ENCODE data around the gene TRNT1.
A peak's percentile ranks its signal among the peaks of the same experiment; 100 is the strongest.

The TRNT1 gene

DNA sequence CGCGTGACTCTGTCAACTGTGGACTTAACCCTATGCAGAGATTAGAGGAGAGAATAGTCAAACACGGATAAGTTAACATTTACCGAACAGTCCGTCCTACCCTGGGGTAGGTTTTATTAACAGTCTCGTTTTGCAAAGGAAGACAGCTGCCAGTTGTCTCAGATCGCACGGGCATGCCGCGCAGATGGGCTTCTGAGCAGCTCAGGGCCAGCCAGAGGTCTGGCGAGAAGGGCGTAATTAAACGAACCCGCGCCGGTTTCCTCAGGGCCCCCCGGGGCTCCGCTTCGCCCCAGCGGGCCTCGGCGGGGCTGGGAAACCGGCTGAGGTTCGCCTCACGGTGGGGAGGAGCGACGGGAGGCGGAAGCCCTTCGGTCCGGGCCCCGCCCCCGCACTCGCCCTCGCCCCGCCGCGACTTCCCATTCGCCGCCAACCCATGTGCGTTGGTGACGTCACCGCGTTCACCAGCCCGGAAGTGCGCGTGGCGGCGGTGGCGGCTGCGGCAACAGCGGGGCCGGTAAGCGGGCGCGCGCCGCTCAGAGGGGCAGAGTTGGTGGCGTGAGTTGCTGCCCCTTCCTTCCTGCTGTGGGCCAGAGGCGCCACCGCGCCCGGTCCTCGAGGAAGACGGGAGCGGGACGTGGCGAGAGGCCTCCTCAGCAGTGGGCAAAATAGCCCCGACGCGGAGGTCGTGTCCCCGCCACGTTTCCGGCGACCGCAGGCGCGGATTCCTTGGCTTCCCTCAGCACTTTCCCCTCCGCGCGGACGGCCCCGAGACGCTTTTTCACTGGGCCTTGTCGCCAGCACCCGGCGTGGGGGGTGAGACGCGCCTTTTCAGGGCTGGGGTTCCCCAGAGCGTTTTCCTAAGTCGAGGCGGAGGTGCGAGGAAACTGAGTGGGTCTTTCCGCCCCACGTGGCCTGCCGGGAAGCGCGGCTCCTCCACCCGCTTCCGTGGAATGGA, at the start of gene TRNT1:
TSS of gene TRNT1 (plus strand) at position 464 of the 955 bp plus-strand sequence. CDS start 2,101 bp downstream, outside the sequence.
- H3K4me3 ChIP-seq (ENCODE audit: control insufficient read depth, low read depth, low read length): peak within 1 kb of the TSS; percentile 70
- peak; percentile 62 for DNase-seq (ENCODE audit: low read depth)
- TF ChIP-seq CTCF (IDR thresholded peaks at IDR 0.05; ENCODE audit: control insufficient read depth, insufficient read depth, low read depth, low read length, missing control alignments): no peak

DNA sequence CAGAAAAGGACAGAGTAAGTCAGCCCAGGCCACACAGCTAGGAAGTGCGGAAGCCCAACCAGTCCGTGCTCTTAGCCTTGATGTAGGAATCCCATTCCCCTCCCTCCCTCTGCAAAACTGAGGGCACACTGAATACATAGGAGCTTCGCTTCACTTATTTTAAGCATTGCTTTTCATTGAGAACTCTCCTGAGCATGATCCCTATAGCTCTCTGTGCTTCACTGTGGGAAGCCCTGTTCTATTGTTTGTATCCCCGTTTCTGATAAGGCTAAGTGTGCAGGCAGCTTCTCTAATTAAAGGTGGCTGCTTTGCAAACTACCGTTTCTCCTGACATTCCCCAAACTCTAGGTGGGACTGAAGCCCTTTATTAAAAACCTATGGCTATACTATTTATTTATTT, 46.4 kb upstream of the TRNT1 start:
- DNase-seq (ENCODE audit: low read depth): no peak
- TF ChIP-seq CTCF (IDR thresholded peaks at IDR 0.05; ENCODE audit: control insufficient read depth, insufficient read depth, low read depth, low read length, missing control alignments): no peak
- no peak overlapping the region for H3K4me3 ChIP-seq (ENCODE audit: control insufficient read depth, low read depth, low read length)

DNA sequence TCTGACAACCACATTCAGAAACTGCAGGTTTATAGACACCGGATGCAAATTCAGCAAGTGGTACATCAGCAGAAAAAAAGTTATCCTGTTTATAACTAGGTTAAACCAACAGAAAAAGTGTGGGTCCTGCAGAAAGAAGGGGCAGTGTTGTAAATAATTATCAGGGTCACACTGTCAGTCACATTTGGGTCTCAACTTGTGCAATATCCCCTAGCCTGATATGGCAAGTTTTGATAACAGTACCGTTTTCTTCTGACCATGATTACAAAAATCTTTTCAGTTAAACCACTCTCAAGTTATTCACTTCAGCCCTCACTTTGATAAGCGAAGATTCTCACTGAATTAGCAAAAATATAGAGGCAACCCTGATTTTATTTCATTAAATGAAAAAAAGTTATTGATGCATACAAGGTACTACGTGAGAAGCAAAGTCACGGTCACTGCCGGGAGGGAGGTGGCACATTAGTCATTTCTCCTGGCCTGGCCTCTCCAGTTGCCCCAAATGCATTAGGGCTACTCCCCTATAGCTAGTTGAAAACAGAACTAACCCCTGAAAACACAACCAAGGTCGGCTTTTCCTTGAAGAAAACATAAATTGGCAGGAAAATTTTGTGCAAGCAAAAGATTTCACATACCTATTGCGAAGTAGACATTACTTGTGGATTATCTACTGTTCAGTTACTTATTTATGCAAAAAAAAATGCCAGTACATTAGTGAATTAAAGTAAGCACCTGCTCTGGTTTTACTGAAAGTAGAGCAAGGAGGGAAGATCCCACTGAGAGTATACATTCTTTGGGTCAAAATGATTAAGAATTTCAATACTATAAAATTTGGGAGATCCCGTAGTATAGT, 45.1 kb upstream of the TRNT1 start:
- no peak for TF ChIP-seq CTCF (IDR thresholded peaks at IDR 0.05; ENCODE audit: control insufficient read depth, insufficient read depth, low read depth, low read length, missing control alignments)
- no peak for DNase-seq (ENCODE audit: low read depth)
- H3K4me3 ChIP-seq (ENCODE audit: control insufficient read depth, low read depth, low read length): no peak overlapping the region

DNA sequence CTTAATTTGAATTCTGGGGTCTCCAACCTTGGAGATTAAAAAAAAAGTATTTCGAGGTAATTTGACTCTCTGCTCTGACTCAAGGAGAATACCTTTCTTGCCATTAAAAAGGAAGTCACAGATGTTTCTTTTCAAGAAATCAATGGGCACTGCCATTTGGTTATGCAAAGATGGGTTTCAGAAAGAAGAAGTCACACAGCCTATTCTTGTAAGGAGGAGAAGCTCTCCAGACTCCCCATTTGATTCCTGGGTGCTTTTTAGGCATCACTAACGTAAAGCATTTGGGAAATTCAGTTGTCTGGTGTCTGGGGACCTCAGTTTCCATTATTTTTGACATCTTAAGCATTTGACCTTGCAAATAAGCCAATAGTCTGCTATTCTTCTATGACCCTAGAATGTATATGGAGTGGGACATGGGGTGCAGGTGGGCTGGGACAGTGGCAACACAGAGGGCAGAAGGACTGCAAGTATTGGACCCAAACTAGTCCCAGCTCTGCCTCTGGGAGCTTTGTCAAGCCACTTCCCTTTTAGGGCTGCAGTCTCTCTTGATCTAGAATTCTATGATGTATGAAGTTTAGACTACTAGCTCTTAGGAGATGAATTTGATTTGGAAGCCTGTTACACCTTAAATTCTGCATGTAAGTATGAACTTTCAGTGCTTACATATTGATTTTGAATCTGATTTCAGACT, 44.4 kb upstream of the TRNT1 start:
- no peak for DNase-seq (ENCODE audit: low read depth)
- no peak for TF ChIP-seq CTCF (IDR thresholded peaks at IDR 0.05; ENCODE audit: control insufficient read depth, insufficient read depth, low read depth, low read length, missing control alignments)
- H3K4me3 ChIP-seq (ENCODE audit: control insufficient read depth, low read depth, low read length): no peak overlapping the region

- DNase-seq (ENCODE audit: low read depth): no peak
- no peak overlapping the region for H3K4me3 ChIP-seq (ENCODE audit: control insufficient read depth, low read depth, low read length)
- TF ChIP-seq CTCF (IDR thresholded peaks at IDR 0.05; ENCODE audit: control insufficient read depth, insufficient read depth, low read depth, low read length, missing control alignments): no peak
Observed at GRCh38 chr3:3084890-3085289, 41.9 kb upstream of the TRNT1 start.

- no peak for TF ChIP-seq CTCF (IDR thresholded peaks at IDR 0.05; ENCODE audit: control insufficient read depth, insufficient read depth, low read depth, low read length, missing control alignments)
- no peak for DNase-seq (ENCODE audit: low read depth)
- no peak overlapping the region for H3K4me3 ChIP-seq (ENCODE audit: control insufficient read depth, low read depth, low read length)
Observed at GRCh38 chr3:3085782-3086181, 41.0 kb upstream of the TRNT1 start.
